ENCODE results near the gene ZBTB16.

Gene ZBTB16, protein sequence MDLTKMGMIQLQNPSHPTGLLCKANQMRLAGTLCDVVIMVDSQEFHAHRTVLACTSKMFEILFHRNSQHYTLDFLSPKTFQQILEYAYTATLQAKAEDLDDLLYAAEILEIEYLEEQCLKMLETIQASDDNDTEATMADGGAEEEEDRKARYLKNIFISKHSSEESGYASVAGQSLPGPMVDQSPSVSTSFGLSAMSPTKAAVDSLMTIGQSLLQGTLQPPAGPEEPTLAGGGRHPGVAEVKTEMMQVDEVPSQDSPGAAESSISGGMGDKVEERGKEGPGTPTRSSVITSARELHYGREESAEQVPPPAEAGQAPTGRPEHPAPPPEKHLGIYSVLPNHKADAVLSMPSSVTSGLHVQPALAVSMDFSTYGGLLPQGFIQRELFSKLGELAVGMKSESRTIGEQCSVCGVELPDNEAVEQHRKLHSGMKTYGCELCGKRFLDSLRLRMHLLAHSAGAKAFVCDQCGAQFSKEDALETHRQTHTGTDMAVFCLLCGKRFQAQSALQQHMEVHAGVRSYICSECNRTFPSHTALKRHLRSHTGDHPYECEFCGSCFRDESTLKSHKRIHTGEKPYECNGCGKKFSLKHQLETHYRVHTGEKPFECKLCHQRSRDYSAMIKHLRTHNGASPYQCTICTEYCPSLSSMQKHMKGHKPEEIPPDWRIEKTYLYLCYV

GRCh38 chr11:114059278-114059983 is at the start of gene ZBTB16:
TSS of gene ZBTB16 (plus strand) at chr11:114059711. CDS start at chr11:114063301, 3,590 bp downstream.
- DNase-seq (ENCODE audit: low spot score in 2 of 2): peak in 1 of 2 experiments; percentile 31
- no peaks in the 10 kb centered on the region for H3K4me1 ChIP-seq
- no peaks in the 10 kb centered on the region for H3K9me3 ChIP-seq
- in situ Hi-C loops (cut with MboI; ENCODE audit: low sequenced_read_pairs): no loop called here
- peaks cover 67% of the 10 kb centered on the region for H3K27me3 ChIP-seq (ENCODE audit: low read depth)
- peak within 1 kb of the TSS; percentile 8; the same call in 1 of the 2 replicates for H3K4me3 ChIP-seq
- H3K36me3 ChIP-seq (replicated peaks): no peaks in the 10 kb centered on the region

GRCh38 chr11:114010931-114011330 is 48.6 kb upstream of the ZBTB16 start:
- H3K27me3 ChIP-seq (ENCODE audit: low read depth): peaks cover 10% of the 10 kb centered on the region; the same call in 1 of the 2 replicates
- in situ Hi-C loops (cut with MboI; ENCODE audit: low sequenced_read_pairs): no loop called here
- no peaks in the 10 kb centered on the region for H3K36me3 ChIP-seq (replicated peaks)
- no peak overlapping the region for H3K4me3 ChIP-seq
- no peaks in the 10 kb centered on the region for H3K9me3 ChIP-seq
- DNase-seq (ENCODE audit: low spot score in 2 of 2): no peak
- H3K4me1 ChIP-seq: no peaks in the 10 kb centered on the region

- in situ Hi-C loops (cut with MboI; ENCODE audit: low sequenced_read_pairs): no loop called here
- H3K9me3 ChIP-seq: no peaks in the 10 kb centered on the region
- H3K36me3 ChIP-seq (replicated peaks): no peaks in the 10 kb centered on the region
- no peak overlapping the region for H3K4me3 ChIP-seq
- no peaks in the 10 kb centered on the region for H3K4me1 ChIP-seq
- H3K27me3 ChIP-seq (ENCODE audit: low read depth): peaks cover 10% of the 10 kb centered on the region; the same call in 1 of the 2 replicates
- no peak for DNase-seq (ENCODE audit: low spot score in 2 of 2)
Measured at GRCh38 chr11:114011443-114011842, 48.1 kb upstream of the ZBTB16 start.

- Histone ChIP-seq H3K4me1 (no peaks in the 10 kb centered on the region), H3K4me3 (no peak overlapping the region), H3K36me3 (replicated peaks) (no peaks in the 10 kb centered on the region), H3K9me3 (no peaks in the 10 kb centered on the region), H3K27me3 (ENCODE audit: low read depth) (peaks cover 6% of the 10 kb centered on the region; the same call in 1 of the 2 replicates)
- in situ Hi-C loops (cut with MboI; ENCODE audit: low sequenced_read_pairs): no loop called here
- no peak for DNase-seq (ENCODE audit: low spot score in 2 of 2)
Measured at GRCh38 chr11:114015117-114015516, 44.4 kb upstream of the ZBTB16 start.

DNA sequence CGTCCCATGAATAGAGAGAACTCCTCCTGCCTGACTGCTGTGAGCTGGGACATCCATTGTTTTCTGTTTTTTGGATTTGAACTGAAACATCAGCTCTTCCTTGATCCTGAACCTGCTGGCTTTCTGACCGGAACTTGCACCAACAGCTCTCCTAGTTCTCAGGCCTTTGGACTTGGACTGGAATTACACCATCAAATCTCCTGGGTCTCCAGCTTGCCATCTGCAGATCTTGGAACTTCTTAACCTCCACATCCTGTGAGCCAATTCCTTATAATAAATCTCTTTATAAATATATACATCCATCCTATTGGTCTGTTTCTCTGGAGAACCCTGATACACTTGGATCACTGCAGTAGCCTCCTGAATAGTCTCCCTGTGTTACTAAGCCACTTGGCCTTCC is 42.5 kb upstream of the ZBTB16 start:
- no peaks in the 10 kb centered on the region for H3K4me1 ChIP-seq
- no peaks in the 10 kb centered on the region; the same call in 1 of the 2 replicates for H3K27me3 ChIP-seq (ENCODE audit: low read depth)
- no peak overlapping the region for H3K4me3 ChIP-seq
- no peak for DNase-seq (ENCODE audit: low spot score in 2 of 2)
- in situ Hi-C loops (cut with MboI; ENCODE audit: low sequenced_read_pairs): no loop called here
- H3K9me3 ChIP-seq: no peaks in the 10 kb centered on the region
- no peaks in the 10 kb centered on the region for H3K36me3 ChIP-seq (replicated peaks)

GRCh38 chr11:114017723-114018122 is 41.8 kb upstream of the ZBTB16 start:
- in situ Hi-C loops (cut with MboI; ENCODE audit: low sequenced_read_pairs): no loop called here
- H3K27me3 ChIP-seq (ENCODE audit: low read depth): no peaks in the 10 kb centered on the region; the same call in 1 of the 2 replicates
- H3K9me3 ChIP-seq: no peaks in the 10 kb centered on the region
- H3K4me3 ChIP-seq: no peak overlapping the region
- DNase-seq (ENCODE audit: low spot score in 2 of 2): no peak
- H3K36me3 ChIP-seq (replicated peaks): no peaks in the 10 kb centered on the region
- H3K4me1 ChIP-seq: no peaks in the 10 kb centered on the region

- in situ Hi-C loops (cut with MboI; ENCODE audit: low sequenced_read_pairs): no loop called here
- DNase-seq (ENCODE audit: low spot score in 2 of 2): no peak
- H3K9me3 ChIP-seq: no peaks in the 10 kb centered on the region
- H3K4me1 ChIP-seq: no peaks in the 10 kb centered on the region
- H3K27me3 ChIP-seq (ENCODE audit: low read depth): no peaks in the 10 kb centered on the region; the same call in 1 of the 2 replicates
- no peaks in the 10 kb centered on the region for H3K36me3 ChIP-seq (replicated peaks)
- H3K4me3 ChIP-seq: no peak overlapping the region
Measured at GRCh38 chr11:114019046-114019445, 40.5 kb upstream of the ZBTB16 start.

- DNase-seq (ENCODE audit: low spot score in 2 of 2): no peak
- Histone ChIP-seq H3K4me3 (no peak overlapping the region), H3K27me3 (ENCODE audit: low read depth) (no peaks in the 10 kb centered on the region; the same call in 1 of the 2 replicates), H3K36me3 (replicated peaks) (no peaks in the 10 kb centered on the region), H3K4me1 (no peaks in the 10 kb centered on the region), H3K9me3 (no peaks in the 10 kb centered on the region)
- in situ Hi-C loops (cut with MboI; ENCODE audit: low sequenced_read_pairs): no loop called here
Measured at GRCh38 chr11:114019574-114019973, 39.9 kb upstream of the ZBTB16 start.

DNA sequence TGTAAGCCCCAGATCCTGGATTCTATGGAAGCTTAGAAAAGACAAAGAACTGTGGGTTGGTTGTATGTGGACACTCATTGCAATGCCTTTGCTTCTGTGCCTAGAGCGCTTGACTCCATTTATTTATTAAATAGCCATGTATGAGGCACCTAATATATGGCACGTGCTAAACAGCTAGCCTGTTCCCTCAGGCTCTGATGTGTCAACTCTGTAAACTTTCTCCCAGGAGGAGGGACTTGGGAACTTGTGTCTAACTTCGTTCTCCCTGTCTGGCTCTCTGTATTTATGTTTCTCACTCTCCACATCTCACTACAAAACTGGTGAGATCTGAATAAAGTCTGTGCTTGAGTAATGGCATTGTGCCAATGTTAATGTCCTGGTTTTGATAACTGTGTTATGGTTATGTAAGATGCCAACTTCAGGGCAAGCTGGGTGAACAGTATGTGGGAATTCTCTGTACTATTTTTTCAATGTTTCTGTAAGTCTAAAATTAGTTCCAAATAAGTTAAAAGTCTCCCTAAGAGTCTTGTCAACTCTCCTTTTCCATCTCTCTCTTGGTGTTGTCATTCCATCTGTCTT is 34.1 kb upstream of the ZBTB16 start:
- Histone ChIP-seq H3K27me3 (ENCODE audit: low read depth) (no peaks in the 10 kb centered on the region; the same call in 1 of the 2 replicates), H3K4me1 (no peaks in the 10 kb centered on the region), H3K9me3 (no peaks in the 10 kb centered on the region), H3K36me3 (replicated peaks) (no peaks in the 10 kb centered on the region), H3K4me3 (no peak overlapping the region)
- in situ Hi-C loops (cut with MboI; ENCODE audit: low sequenced_read_pairs): no loop called here
- DNase-seq (ENCODE audit: low spot score in 2 of 2): no peak

DNA sequence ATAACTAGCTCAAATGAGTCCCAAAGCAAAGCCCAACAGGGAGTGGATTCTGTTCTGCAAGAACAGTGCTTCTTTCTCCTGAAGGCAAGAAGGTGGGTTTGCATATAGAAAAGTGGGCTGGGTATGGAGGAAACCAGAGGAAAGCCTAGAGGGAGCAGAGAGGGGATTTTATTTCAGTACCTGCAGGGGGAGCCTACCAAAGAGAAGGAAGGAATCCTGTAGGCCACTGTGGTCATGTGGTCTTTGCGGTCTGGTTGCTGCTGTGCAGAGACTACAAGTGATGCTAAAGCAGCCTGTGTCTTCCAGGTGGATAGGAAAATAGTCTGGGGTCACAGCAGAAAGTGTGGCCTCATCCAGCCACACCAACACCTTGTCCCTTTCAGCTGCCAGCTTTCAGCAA is 33.2 kb upstream of the ZBTB16 start:
- Histone ChIP-seq H3K9me3 (no peaks in the 10 kb centered on the region), H3K27me3 (ENCODE audit: low read depth) (no peaks in the 10 kb centered on the region; the same call in 1 of the 2 replicates), H3K36me3 (replicated peaks) (no peaks in the 10 kb centered on the region), H3K4me3 (no peak overlapping the region), H3K4me1 (no peaks in the 10 kb centered on the region)
- in situ Hi-C loops (cut with MboI; ENCODE audit: low sequenced_read_pairs): no loop called here
- peak; percentile 10 to 13 for DNase-seq (ENCODE audit: low spot score in 2 of 2)

- Histone ChIP-seq H3K27me3 (ENCODE audit: low read depth) (peaks cover 3% of the 10 kb centered on the region; the same call in 1 of the 2 replicates), H3K9me3 (no peaks in the 10 kb centered on the region)
Measured at GRCh38 chr11:114027391-114027790, 32.1 kb upstream of the ZBTB16 start.

GRCh38 chr11:114027926-114028325 is 31.6 kb upstream of the ZBTB16 start:
- peaks cover 3% of the 10 kb centered on the region; the same call in 1 of the 2 replicates for H3K27me3 ChIP-seq (ENCODE audit: low read depth)
- no peaks in the 10 kb centered on the region for H3K36me3 ChIP-seq (replicated peaks)
- DNase-seq (ENCODE audit: low spot score in 2 of 2): no peak
- in situ Hi-C loops (cut with MboI; ENCODE audit: low sequenced_read_pairs): no loop called here
- no peak overlapping the region for H3K4me3 ChIP-seq
- H3K9me3 ChIP-seq: no peaks in the 10 kb centered on the region
- no peaks in the 10 kb centered on the region for H3K4me1 ChIP-seq

More at GRCh38 chr11:114027391-114027790, 32.1 kb upstream of the ZBTB16 start:
- H3K4me1 ChIP-seq: no peaks in the 10 kb centered on the region
- no peaks in the 10 kb centered on the region for H3K36me3 ChIP-seq (replicated peaks)
- in situ Hi-C loops (cut with MboI; ENCODE audit: low sequenced_read_pairs): no loop called here
- DNase-seq (ENCODE audit: low spot score in 2 of 2): no peak
- no peak overlapping the region for H3K4me3 ChIP-seq

GRCh38 chr11:114031246-114031966 is 28.1 kb upstream of the ZBTB16 start:
- H3K36me3 ChIP-seq (replicated peaks): no peaks in the 10 kb centered on the region
- in situ Hi-C loops (cut with MboI; ENCODE audit: low sequenced_read_pairs): no loop called here
- no peaks in the 10 kb centered on the region for H3K4me1 ChIP-seq
- DNase-seq (ENCODE audit: low spot score in 2 of 2): no peak
- H3K9me3 ChIP-seq: no peaks in the 10 kb centered on the region
- peaks cover 3% of the 10 kb centered on the region; the same call in 1 of the 2 replicates for H3K27me3 ChIP-seq (ENCODE audit: low read depth)
- no peak overlapping the region for H3K4me3 ChIP-seq

Measured in HAP-1 (cell line).